OCI-LY3 (cell line): ENCODE data around the gene ZBTB24.

Experiments
- H2AFZ ChIP-seq: fragments of 200-600, 300-600 bp; shearing (Covaris generic); 2 replicates; pipeline ENCODE4 v1.6.0; 2014; ENCODE audit warnings: antibody characterized with exemption, low read depth, low read length
- H3K27ac ChIP-seq: fragments of 200-600, 300-600 bp; sonication (generic); 2 replicates; pipeline ENCODE4 v1.5.1; 2014; ENCODE audit warnings: mild to moderate bottlenecking, low read length, moderate library complexity, mixed read lengths
- H3K27me3 ChIP-seq: fragments of 200-600, 300-600 bp; sonication (generic); 2 replicates; pipeline ENCODE4 v1.6.1; 2014; ENCODE audit warnings: low read depth, low read length, mixed read lengths
- H3K36me3 ChIP-seq: fragments of 200-600, 300-600 bp; sonication (generic); replicated peaks from 2 replicates; pipeline ENCODE3; 2014; ENCODE audit warnings: low read depth, low read length, mixed read lengths
- H3K4me1 ChIP-seq: fragments of 300-600, 200-600 bp; sonication (generic); 2 replicates; pipeline ENCODE4 v1.6.1; 2014; ENCODE audit warnings: low read length, mixed read lengths
- H3K4me2 ChIP-seq: fragments of 200-600, 300-600 bp; sonication (generic); 2 replicates; pipeline ENCODE4 v1.6.1; 2014; ENCODE audit warnings: low read length, mixed read lengths
- H3K4me3 ChIP-seq: fragments of 300-600, 200-600 bp; sonication (generic); 2 replicates; pipeline ENCODE4 v1.5.1; 2014; ENCODE audit warnings: antibody characterized with exemption, mild to moderate bottlenecking, low read length, moderate library complexity
- H3K79me2 ChIP-seq: fragments of 300-600, 200-600 bp; shearing (Covaris generic); 2 replicates; pipeline ENCODE4 v1.6.1; 2014; ENCODE audit warnings: mild to moderate bottlenecking, low read length, mixed read lengths
- H3K9ac ChIP-seq: fragments of 300-600, 200-600 bp; shearing (Covaris generic); 2 replicates; pipeline ENCODE4 v1.6.0; 2014; ENCODE audit warnings: mild to moderate bottlenecking, low read length, moderate library complexity
- H3K9me3 ChIP-seq: fragments of 200-600, 300-600 bp; shearing (Covaris generic); 2 replicates; pipeline ENCODE4 v1.6.1; 2014; ENCODE audit warnings: low read length, mixed read lengths; ENCODE audit not compliant: insufficient read depth
- H4K20me1 ChIP-seq: fragments of 200-600, 300-600 bp; sonication (generic); 2 replicates; pipeline ENCODE4 v1.6.1; 2016; ENCODE audit warnings: low read length, mixed read lengths; ENCODE audit not compliant: insufficient read depth
- CTCF ChIP-seq: fragments of 200-600, 300-600 bp; sonication (generic); IDR thresholded peaks from 2 replicates; pipeline ENCODE4 v1.5.1; 2014; ENCODE audit warnings: antibody characterized with exemption, low read length, low read depth
- EZH2phosphoT487 ChIP-seq: fragments of 200-600 bp; shearing (Covaris generic); IDR thresholded peaks from 2 replicates; pipeline ENCODE4 v1.6.1; 2018; ENCODE audit warnings: antibody characterized with exemption, mixed run types, low read depth

ZBTB24 gene

GRCh38 chr6:109511832-109512231, 28.8 kb upstream of the ZBTB24 start:
- Histone ChIP-seq H2AFZ (no peak overlapping the region), H3K27me3 (no peaks in the 10 kb centered on the region), H3K9ac (no peak overlapping the region), H4K20me1 (no peaks in the 10 kb centered on the region), H3K79me2 (no peaks in the 10 kb centered on the region), H3K27ac (no peak overlapping the region), H3K4me2 (no peak overlapping the region), H3K4me3 (no peak overlapping the region), H3K4me1 (no peaks in the 10 kb centered on the region), H3K9me3 (no peaks in the 10 kb centered on the region), H3K36me3 (no peaks in the 10 kb centered on the region)
- TF ChIP-seq EZH2phosphoT487 = no peak
- no peak for TF ChIP-seq CTCF

- no peak overlapping the region for H3K4me3 ChIP-seq
- H3K9ac ChIP-seq = no peak overlapping the region
- no peak overlapping the region for H3K4me2 ChIP-seq
- no peaks in the 10 kb centered on the region for H3K36me3 ChIP-seq
- no peak overlapping the region for H2AFZ ChIP-seq
- no peaks in the 10 kb centered on the region for H3K4me1 ChIP-seq
- no peaks in the 10 kb centered on the region for H3K9me3 ChIP-seq
- no peak overlapping the region for H3K27ac ChIP-seq
- TF ChIP-seq EZH2phosphoT487 = no peak
- no peak for TF ChIP-seq CTCF
- H3K79me2 ChIP-seq = no peaks in the 10 kb centered on the region
- H3K27me3 ChIP-seq = no peaks in the 10 kb centered on the region
- H4K20me1 ChIP-seq = no peaks in the 10 kb centered on the region
These were observed 27.3 kb upstream of the ZBTB24 start for GRCh38 chr6:109510358-109510757.

- Histone ChIP-seq H3K9me3 (no peaks in the 10 kb centered on the region), H2AFZ (no peak overlapping the region), H3K4me2 (no peak overlapping the region), H3K9ac (no peak overlapping the region), H4K20me1 (no peaks in the 10 kb centered on the region), H3K27me3 (no peaks in the 10 kb centered on the region), H3K4me1 (no peaks in the 10 kb centered on the region), H3K36me3 (no peaks in the 10 kb centered on the region), H3K4me3 (no peak overlapping the region), H3K27ac (no peak overlapping the region), H3K79me2 (no peaks in the 10 kb centered on the region)
- TF ChIP-seq EZH2phosphoT487 (no peak), CTCF (no peak)
These were observed 25.3 kb upstream of the ZBTB24 start for GRCh38 chr6:109508166-109508860.

- no peaks in the 10 kb centered on the region for H3K79me2 ChIP-seq
- no peak overlapping the region for H3K4me3 ChIP-seq
- no peak overlapping the region for H2AFZ ChIP-seq
- no peaks in the 10 kb centered on the region for H3K36me3 ChIP-seq
- H3K27ac ChIP-seq = no peak overlapping the region
- TF ChIP-seq CTCF = no peak
- TF ChIP-seq EZH2phosphoT487 = no peak
- no peaks in the 10 kb centered on the region for H3K4me1 ChIP-seq
- no peaks in the 10 kb centered on the region for H3K9me3 ChIP-seq
- H4K20me1 ChIP-seq = no peaks in the 10 kb centered on the region
- H3K27me3 ChIP-seq = no peaks in the 10 kb centered on the region
- H3K4me2 ChIP-seq = no peak overlapping the region
- no peak overlapping the region for H3K9ac ChIP-seq
These were observed 24.6 kb upstream of the ZBTB24 start for GRCh38 chr6:109507490-109508072.
